Esophagus squamous epithelium (tissue), 4 donors: ENCODE data around the gene SLC6A13.

Source experiments
- CTCF ChIP-seq, 6 experiments: fragments of 450-650 bp in 4 of 6; fragments of 200-600 bp in 2 of 6; sonication (generic) in 2 of 6; IDR thresholded peaks; one replicate each; pipeline ENCODE4 v1.5.1; 2016 to 2019; ENCODE audit warnings: antibody characterized with exemption in 6 of 6, mild to moderate bottlenecking in 4 of 6, moderate library complexity in 4 of 6
- POLR2A ChIP-seq, 4 donors: fragments of 450-650 bp; IDR thresholded peaks; one replicate each; pipeline ENCODE4 v1.6.1; 2017; ENCODE audit warnings: antibody characterized with exemption in 4 of 4, mild to moderate bottlenecking in 4 of 4, moderate library complexity in 3 of 4

GRCh38 chr12:232731-233614 is 29.7 kb downstream of the SLC6A13 start:
- TF ChIP-seq CTCF (IDR thresholded peaks at IDR 0.05) = no peak
- no peak for TF ChIP-seq POLR2A (IDR thresholded peaks at IDR 0.05)
